ENCODE results near the gene CELA3B.
"Not testable (repeated sequence)": the region's sequence is repeated elsewhere in the genome, so short reads cannot be mapped to it uniquely, and the experiment has no call there.

DNA sequence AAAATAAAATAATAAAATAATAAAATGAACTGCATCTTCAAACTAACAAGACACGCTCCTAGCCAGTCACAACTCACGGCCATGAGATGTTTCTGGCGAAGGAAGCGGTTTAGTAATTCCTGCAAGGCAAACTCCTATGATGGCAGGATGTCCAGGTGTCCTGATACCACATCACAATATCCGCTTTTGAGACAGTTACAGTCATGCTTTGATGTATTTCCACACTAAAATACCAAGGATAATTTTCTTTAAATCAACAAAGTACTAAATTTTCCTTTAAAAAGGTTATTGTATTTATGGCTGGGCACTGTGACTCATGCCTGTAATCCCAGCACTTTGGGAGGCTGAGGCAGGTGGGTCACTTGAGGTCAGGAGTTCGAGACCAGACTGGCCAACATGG lies 9.6 kb upstream of the CELA3B start:
- not testable (repeated sequence) for TF ChIP-seq POLR2A (IDR thresholded peaks at IDR 0.05)
- TF ChIP-seq, protein P1, sequence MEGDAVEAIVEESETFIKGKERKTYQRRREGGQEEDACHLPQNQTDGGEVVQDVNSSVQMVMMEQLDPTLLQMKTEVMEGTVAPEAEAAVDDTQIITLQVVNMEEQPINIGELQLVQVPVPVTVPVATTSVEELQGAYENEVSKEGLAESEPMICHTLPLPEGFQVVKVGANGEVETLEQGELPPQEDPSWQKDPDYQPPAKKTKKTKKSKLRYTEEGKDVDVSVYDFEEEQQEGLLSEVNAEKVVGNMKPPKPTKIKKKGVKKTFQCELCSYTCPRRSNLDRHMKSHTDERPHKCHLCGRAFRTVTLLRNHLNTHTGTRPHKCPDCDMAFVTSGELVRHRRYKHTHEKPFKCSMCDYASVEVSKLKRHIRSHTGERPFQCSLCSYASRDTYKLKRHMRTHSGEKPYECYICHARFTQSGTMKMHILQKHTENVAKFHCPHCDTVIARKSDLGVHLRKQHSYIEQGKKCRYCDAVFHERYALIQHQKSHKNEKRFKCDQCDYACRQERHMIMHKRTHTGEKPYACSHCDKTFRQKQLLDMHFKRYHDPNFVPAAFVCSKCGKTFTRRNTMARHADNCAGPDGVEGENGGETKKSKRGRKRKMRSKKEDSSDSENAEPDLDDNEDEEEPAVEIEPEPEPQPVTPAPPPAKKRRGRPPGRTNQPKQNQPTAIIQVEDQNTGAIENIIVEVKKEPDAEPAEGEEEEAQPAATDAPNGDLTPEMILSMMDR (IDR thresholded peaks at IDR 0.05) = not testable (repeated sequence)

All from thyroid gland (tissue), 4 donors.